ENCODE data around the gene DDX1. TPM values are rescaled to one million over a fixed set of nuclear protein-coding genes. Genes with fewer than 3 reads are reported as not detected.

The DDX1 gene
- total and polyA plus RNA-seq, 4 donors, result 73.6 to 82.6 (median 77.8) TPM

GRCh38 chr2:15553519-15553918 is 38.1 kb upstream of the DDX1 start:
- no peak overlapping the region for H3K27ac ChIP-seq (ENCODE audit: low read depth in 1 of 2, low read length in 2 of 2)
- H3K4me3 ChIP-seq (ENCODE audit: low read length in 2 of 2), result no peak overlapping the region
- ATAC-seq (ENCODE audit: low FRiP score) (no peak), DNase-seq (no peak)
- WGBS, 2 donors, result 95 to 100% methylated on average over 1 of the region's 1 CpG
- H3K27me3 ChIP-seq (ENCODE audit: control insufficient read depth in 1 of 2, insufficient read depth in 2 of 2, low read length in 1 of 2), result no peaks in the 10 kb centered on the region
- intact Hi-C loops (cut with DNase I), result no loop called here
- no peaks in the 10 kb centered on the region for H3K4me1 ChIP-seq (ENCODE audit: control insufficient read depth in 1 of 2, insufficient read depth in 2 of 2, low read length in 2 of 2)
- H3K9me3 ChIP-seq (ENCODE audit: control insufficient read depth, low read length), result no peaks in the 10 kb centered on the region
- H3K36me3 ChIP-seq (ENCODE audit: control insufficient read depth in 1 of 2, insufficient read depth in 2 of 2, low read length in 1 of 2), result peaks cover 0 to 6% of the 10 kb centered on the region in 2 donors

- intact Hi-C loops (cut with DNase I), result no loop called here
- no peak for ATAC-seq (ENCODE audit: low FRiP score)
- 91 to 92% methylated on average over 3 of the region's 3 CpGs for WGBS, 2 donors
- Histone ChIP-seq H3K4me1 (ENCODE audit: control insufficient read depth in 1 of 2, insufficient read depth in 2 of 2, low read length in 2 of 2) (no peaks in the 10 kb centered on the region), H3K27me3 (ENCODE audit: control insufficient read depth in 1 of 2, insufficient read depth in 2 of 2, low read length in 1 of 2) (no peaks in the 10 kb centered on the region), H3K9me3 (ENCODE audit: control insufficient read depth, low read length) (no peaks in the 10 kb centered on the region), H3K36me3 (ENCODE audit: control insufficient read depth in 1 of 2, insufficient read depth in 2 of 2, low read length in 1 of 2) (peaks cover 0 to 3% of the 10 kb centered on the region in 2 donors), H3K4me3 (ENCODE audit: low read length in 2 of 2) (no peak overlapping the region), H3K27ac (ENCODE audit: low read depth in 1 of 2, low read length in 2 of 2) (no peak overlapping the region)
- no peak for DNase-seq
Measured at GRCh38 chr2:15553951-15554350, 37.7 kb upstream of the DDX1 start.

- H3K27ac ChIP-seq (ENCODE audit: low read depth in 1 of 2, low read length in 2 of 2), result no peak overlapping the region
- no peaks in the 10 kb centered on the region for H3K4me1 ChIP-seq (ENCODE audit: control insufficient read depth in 1 of 2, insufficient read depth in 2 of 2, low read length in 2 of 2)
Measured at GRCh38 chr2:15554525-15555218, 37.0 kb upstream of the DDX1 start.

GRCh38 chr2:15555760-15556193 is 35.9 kb upstream of the DDX1 start:
- no peak for ATAC-seq (ENCODE audit: low FRiP score)
- H3K36me3 ChIP-seq (ENCODE audit: control insufficient read depth in 1 of 2, insufficient read depth in 2 of 2, low read length in 1 of 2), result peaks cover 0 to 3% of the 10 kb centered on the region in 2 donors
- DNase-seq, result no peak
- H3K27ac ChIP-seq (ENCODE audit: low read depth in 1 of 2, low read length in 2 of 2), result no peak overlapping the region
- intact Hi-C loops (cut with DNase I), result no loop called here
- no peaks in the 10 kb centered on the region for H3K27me3 ChIP-seq (ENCODE audit: control insufficient read depth in 1 of 2, insufficient read depth in 2 of 2, low read length in 1 of 2)
- no peaks in the 10 kb centered on the region for H3K9me3 ChIP-seq (ENCODE audit: control insufficient read depth, low read length)
- 89 to 92% methylated on average over 3 of the region's 3 CpGs for WGBS, 2 donors
- H3K4me1 ChIP-seq (ENCODE audit: control insufficient read depth in 1 of 2, insufficient read depth in 2 of 2, low read length in 2 of 2), result no peaks in the 10 kb centered on the region
- H3K4me3 ChIP-seq (ENCODE audit: low read length in 2 of 2), result no peak overlapping the region

More at GRCh38 chr2:15554525-15555218, 37.0 kb upstream of the DDX1 start:
- Histone ChIP-seq H3K4me3 (ENCODE audit: low read length in 2 of 2) (no peak overlapping the region), H3K9me3 (ENCODE audit: control insufficient read depth, low read length) (no peaks in the 10 kb centered on the region), H3K27me3 (ENCODE audit: control insufficient read depth in 1 of 2, insufficient read depth in 2 of 2, low read length in 1 of 2) (no peaks in the 10 kb centered on the region), H3K36me3 (ENCODE audit: control insufficient read depth in 1 of 2, insufficient read depth in 2 of 2, low read length in 1 of 2) (peaks cover 0 to 3% of the 10 kb centered on the region in 2 donors)
- WGBS, 2 donors, result 82 to 83% methylated on average over 5 of the region's 5 CpGs
- no peak for ATAC-seq (ENCODE audit: low FRiP score)
- intact Hi-C loops (cut with DNase I), result no loop called here
- DNase-seq, result no peak

GRCh38 chr2:15556311-15556930 is 35.2 kb upstream of the DDX1 start:
- WGBS, 2 donors, result 90 to 95% methylated on average over 4 of the region's 4 CpGs
- peaks cover 0 to 2% of the 10 kb centered on the region in 2 donors for H3K36me3 ChIP-seq (ENCODE audit: control insufficient read depth in 1 of 2, insufficient read depth in 2 of 2, low read length in 1 of 2)
- intact Hi-C loops (cut with DNase I), result no loop called here

GRCh38 chr2:15557887-15558311 is 33.8 kb upstream of the DDX1 start:
- ATAC-seq (ENCODE audit: low FRiP score) (no peak), DNase-seq (no peak)
- intact Hi-C loops (cut with DNase I), result no loop called here
- 75 to 76% methylated on average over 5 of the region's 5 CpGs for WGBS, 2 donors
- Histone ChIP-seq H3K36me3 (ENCODE audit: control insufficient read depth in 1 of 2, insufficient read depth in 2 of 2, low read length in 1 of 2) (no peaks in the 10 kb centered on the region), H3K4me1 (ENCODE audit: control insufficient read depth in 1 of 2, insufficient read depth in 2 of 2, low read length in 2 of 2) (no peaks in the 10 kb centered on the region), H3K27me3 (ENCODE audit: control insufficient read depth in 1 of 2, insufficient read depth in 2 of 2, low read length in 1 of 2) (no peaks in the 10 kb centered on the region), H3K9me3 (ENCODE audit: control insufficient read depth, low read length) (no peaks in the 10 kb centered on the region), H3K4me3 (ENCODE audit: low read length in 2 of 2) (no peak overlapping the region), H3K27ac (ENCODE audit: low read depth in 1 of 2, low read length in 2 of 2) (no peak overlapping the region)

More at GRCh38 chr2:15556311-15556930, 35.2 kb upstream of the DDX1 start:
- ATAC-seq (ENCODE audit: low FRiP score), result no peak
- Histone ChIP-seq H3K27me3 (ENCODE audit: control insufficient read depth in 1 of 2, insufficient read depth in 2 of 2, low read length in 1 of 2) (no peaks in the 10 kb centered on the region), H3K4me1 (ENCODE audit: control insufficient read depth in 1 of 2, insufficient read depth in 2 of 2, low read length in 2 of 2) (no peaks in the 10 kb centered on the region), H3K4me3 (ENCODE audit: low read length in 2 of 2) (no peak overlapping the region), H3K9me3 (ENCODE audit: control insufficient read depth, low read length) (no peaks in the 10 kb centered on the region), H3K27ac (ENCODE audit: low read depth in 1 of 2, low read length in 2 of 2) (no peak overlapping the region)
- DNase-seq, result no peak

- Histone ChIP-seq H3K27ac (ENCODE audit: low read depth in 1 of 2, low read length in 2 of 2) (no peak overlapping the region), H3K27me3 (ENCODE audit: control insufficient read depth in 1 of 2, insufficient read depth in 2 of 2, low read length in 1 of 2) (no peaks in the 10 kb centered on the region), H3K4me3 (ENCODE audit: low read length in 2 of 2) (peak overlapping the region in 1 of 2 donors; percentile 92), H3K9me3 (ENCODE audit: control insufficient read depth, low read length) (no peaks in the 10 kb centered on the region), H3K36me3 (ENCODE audit: control insufficient read depth in 1 of 2, insufficient read depth in 2 of 2, low read length in 1 of 2) (no peaks in the 10 kb centered on the region), H3K4me1 (ENCODE audit: control insufficient read depth in 1 of 2, insufficient read depth in 2 of 2, low read length in 2 of 2) (no peaks in the 10 kb centered on the region)
- ATAC-seq (ENCODE audit: low FRiP score) (no peak), DNase-seq (no peak)
- intact Hi-C loops (cut with DNase I), result no loop called here
- WGBS, 2 donors, result 65 to 66% methylated on average over 6 of the region's 6 CpGs
Measured at GRCh38 chr2:15559379-15560139, 32.1 kb upstream of the DDX1 start.

GRCh38 chr2:15560140-15560987 is 31.3 kb upstream of the DDX1 start:
- Histone ChIP-seq H3K27ac (ENCODE audit: low read depth in 1 of 2, low read length in 2 of 2) (no peak overlapping the region), H3K4me3 (ENCODE audit: low read length in 2 of 2) (peak overlapping the region; percentile 90 to 92), H3K36me3 (ENCODE audit: control insufficient read depth in 1 of 2, insufficient read depth in 2 of 2, low read length in 1 of 2) (no peaks in the 10 kb centered on the region), H3K27me3 (ENCODE audit: control insufficient read depth in 1 of 2, insufficient read depth in 2 of 2, low read length in 1 of 2) (no peaks in the 10 kb centered on the region), H3K9me3 (ENCODE audit: control insufficient read depth, low read length) (no peaks in the 10 kb centered on the region), H3K4me1 (ENCODE audit: control insufficient read depth in 1 of 2, insufficient read depth in 2 of 2, low read length in 2 of 2) (no peaks in the 10 kb centered on the region)
- ATAC-seq (ENCODE audit: low FRiP score), result peak; percentile 59
- DNase-seq, result no peak
- intact Hi-C loops (cut with DNase I), result no loop called here
- 0 to 1% methylated on average over 32 of the region's 32 CpGs for WGBS, 2 donors

Data from aorta (tissue), 5 donors.